Trophoblast cell (in vitro differentiated cells and primary cell): ENCODE data around the gene TNIK.

ENCODE experiments used
- DNase-seq, 2 donors: peaks; one replicate each; pipeline ENCODE4 v3.0.0-alpha.2; 2016
- H2AFZ ChIP-seq: 2 replicates; pipeline ENCODE4 v1.6.1; 2013; ENCODE audit warnings: low read length, moderate library complexity, mild to moderate bottlenecking; ENCODE audit not compliant: insufficient read depth, poor library complexity
- H2AK5ac ChIP-seq: 2 replicates; pipeline ENCODE4 v1.6.1; 2013; ENCODE audit warnings: mild to moderate bottlenecking, low read length
- H2BK120ac ChIP-seq: 2 replicates; pipeline ENCODE4 v1.6.1; 2013; ENCODE audit warnings: low read length, mild to moderate bottlenecking, moderate library complexity; ENCODE audit not compliant: insufficient read depth, poor library complexity
- H2BK12ac ChIP-seq: 2 replicates; pipeline ENCODE4 v1.6.1; 2013; ENCODE audit warnings: mild to moderate bottlenecking, low read length, moderate library complexity
- H2BK5ac ChIP-seq: 2 replicates; pipeline ENCODE4 v1.6.1; 2013; ENCODE audit warnings: low read length, low read depth, moderate library complexity, mild to moderate bottlenecking; ENCODE audit not compliant: poor library complexity
- H3K14ac ChIP-seq: 2 replicates; pipeline ENCODE4 v1.6.1; 2013; ENCODE audit warnings: mild to moderate bottlenecking, low read length
- H3K18ac ChIP-seq: 2 replicates; pipeline ENCODE4 v1.6.1; 2013; ENCODE audit warnings: mild to moderate bottlenecking, low read length
- H3K23ac ChIP-seq: 2 replicates; pipeline ENCODE4 v1.6.1; 2013; ENCODE audit warnings: low read length
- H3K27ac ChIP-seq: 2 replicates; pipeline ENCODE4 v1.5.1; 2013; ENCODE audit warnings: low read depth, mild to moderate bottlenecking, inconsistent platforms, low read length, moderate library complexity
- H3K27me3 ChIP-seq: 2 replicates; pipeline ENCODE4 v1.6.1; 2013; ENCODE audit warnings: inconsistent platforms, mild to moderate bottlenecking, low read length, moderate library complexity; ENCODE audit not compliant: insufficient read depth
- H3K36me3 ChIP-seq, 2 experiments: 1 replicate in 1 of 2; 2 replicates in 1 of 2; pipeline ENCODE4 v1.6.1; 2013; ENCODE audit warnings: low read length in 2 of 2, mild to moderate bottlenecking in 2 of 2, moderate library complexity in 1 of 2; ENCODE audit not compliant: insufficient read depth in 2 of 2, control insufficient read depth in 1 of 2
- H3K4ac ChIP-seq: 2 replicates; pipeline ENCODE4 v1.6.1; 2013; ENCODE audit warnings: low read depth, mild to moderate bottlenecking, low read length, moderate library complexity
- H3K4me1 ChIP-seq, 2 experiments: 1 replicate in 1 of 2; 2 replicates in 1 of 2; pipeline ENCODE4 v1.6.1; 2013; ENCODE audit warnings: low read length in 2 of 2, mild to moderate bottlenecking in 2 of 2, moderate library complexity in 1 of 2; ENCODE audit not compliant: insufficient read depth in 2 of 2, control insufficient read depth in 1 of 2
- H3K4me2 ChIP-seq: 2 replicates; pipeline ENCODE4 v1.6.1; 2013; ENCODE audit warnings: inconsistent platforms, mild to moderate bottlenecking, low read length, moderate library complexity
- H3K4me3 ChIP-seq: 2 replicates; pipeline ENCODE4 v1.5.1; 2013; ENCODE audit warnings: mild to moderate bottlenecking, low read depth, low read length, inconsistent platforms
- H3K79me1 ChIP-seq: one replicate; pipeline ENCODE4 v1.6.1; 2013; ENCODE audit warnings: low read length
- H3K79me2 ChIP-seq: 2 replicates; pipeline ENCODE4 v1.6.1; 2013; ENCODE audit warnings: low read length, mild to moderate bottlenecking; ENCODE audit not compliant: control insufficient read depth, insufficient read depth, poor library complexity
- H3K9ac ChIP-seq: 2 replicates; pipeline ENCODE4 v1.6.1; 2013; ENCODE audit warnings: mild to moderate bottlenecking, low read length
- H3K9me3 ChIP-seq: 2 replicates; pipeline ENCODE4 v1.6.1; 2013; ENCODE audit warnings: low read depth, mild to moderate bottlenecking, control low read depth, inconsistent platforms, low read length; ENCODE audit not compliant: insufficient read depth
- H4K12ac ChIP-seq: 2 replicates; pipeline ENCODE4 v1.6.1; 2013; ENCODE audit warnings: low read depth, mild to moderate bottlenecking, low read length, moderate library complexity
- H4K8ac ChIP-seq: 2 replicates; pipeline ENCODE4 v1.6.1; 2013; ENCODE audit warnings: low read depth, mild to moderate bottlenecking, low read length, moderate library complexity
- H4K91ac ChIP-seq: one replicate; pipeline ENCODE4 v1.6.1; 2013; ENCODE audit warnings: low read depth, mild to moderate bottlenecking, low read length, moderate library complexity
- WGBS: extraction: QIAGEN DNeasy Blood & Tissue Kit; methylation state at CpG from one replicate; pipeline ENCODE4 v1.1.7; 2013; ENCODE audit warnings: missing lambda C conversion rate; ENCODE audit not compliant: insufficient read length, insufficient coverage; ENCODE audit errors: extremely low coverage; 5-methylcytosine and 5-hydroxymethylcytosine counted together

TNIK gene

GRCh38 chr3:171057072-171057471 lies 403.1 kb downstream of the TNIK start:
- WGBS, result no CpG with 5 or more reads among the region's 1 CpG
- H3K36me3 ChIP-seq, result no peaks in the 10 kb centered on the region
- H2BK12ac ChIP-seq, result no peak overlapping the region
- no peak overlapping the region for H3K23ac ChIP-seq
- H3K4me1 ChIP-seq, result no peaks in the 10 kb centered on the region
- H4K12ac ChIP-seq, result no peak overlapping the region
- H3K27me3 ChIP-seq, result no peaks in the 10 kb centered on the region
- no peak overlapping the region for H2AFZ ChIP-seq
- H3K9ac ChIP-seq, result no peak overlapping the region
- H2AK5ac ChIP-seq, result no peak overlapping the region
- no peak overlapping the region for H3K18ac ChIP-seq
- H3K79me1 ChIP-seq, result no peaks in the 10 kb centered on the region
- no peaks in the 10 kb centered on the region for H3K9me3 ChIP-seq
- H3K4me3 ChIP-seq, result no peak overlapping the region
- H2BK5ac ChIP-seq, result no peak overlapping the region
- H3K79me2 ChIP-seq, result no peaks in the 10 kb centered on the region
- H3K4ac ChIP-seq, result no peak overlapping the region
- H4K8ac ChIP-seq, result no peak overlapping the region
- no peak overlapping the region for H2BK120ac ChIP-seq
- DNase-seq, result no peak
- H3K14ac ChIP-seq, result no peak overlapping the region
- H3K4me2 ChIP-seq, result no peak overlapping the region
- no peak overlapping the region for H3K27ac ChIP-seq
- no peak overlapping the region for H4K91ac ChIP-seq

DNA sequence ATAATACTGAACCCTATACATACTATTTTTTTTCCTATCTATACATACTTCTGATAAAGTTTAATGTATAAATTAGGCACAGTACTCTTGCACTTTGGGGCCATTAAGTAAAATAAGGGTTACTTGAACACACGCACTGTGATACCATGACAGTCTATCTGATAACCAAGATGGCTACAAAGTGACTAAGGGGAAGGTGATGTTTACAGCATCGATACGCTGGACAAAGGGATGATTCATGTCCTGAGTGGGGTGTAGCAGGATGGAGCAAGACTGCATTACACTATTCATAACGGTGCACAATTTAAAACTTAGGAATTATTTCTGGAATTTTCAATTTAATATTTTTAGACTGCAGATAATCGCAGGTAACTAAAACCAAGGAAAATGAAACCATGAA lies 403.7 kb downstream of the TNIK start:
- Histone ChIP-seq H3K27me3 (no peaks in the 10 kb centered on the region), H4K8ac (no peak overlapping the region), H3K9ac (no peak overlapping the region), H3K4ac (no peak overlapping the region), H2AK5ac (no peak overlapping the region), H3K4me1 (no peaks in the 10 kb centered on the region), H3K18ac (no peak overlapping the region), H3K36me3 (no peaks in the 10 kb centered on the region), H2BK120ac (no peak overlapping the region), H4K91ac (no peak overlapping the region), H2BK5ac (no peak overlapping the region), H3K27ac (no peak overlapping the region), H3K79me1 (no peaks in the 10 kb centered on the region), H4K12ac (no peak overlapping the region), H3K23ac (no peak overlapping the region), H3K14ac (no peak overlapping the region), H2BK12ac (no peak overlapping the region), H3K79me2 (no peaks in the 10 kb centered on the region), H2AFZ (no peak overlapping the region), H3K4me2 (no peak overlapping the region), H3K4me3 (no peak overlapping the region), H3K9me3 (no peaks in the 10 kb centered on the region)
- DNase-seq, result no peak
- no CpG with 5 or more reads among the region's 5 CpGs for WGBS

DNA sequence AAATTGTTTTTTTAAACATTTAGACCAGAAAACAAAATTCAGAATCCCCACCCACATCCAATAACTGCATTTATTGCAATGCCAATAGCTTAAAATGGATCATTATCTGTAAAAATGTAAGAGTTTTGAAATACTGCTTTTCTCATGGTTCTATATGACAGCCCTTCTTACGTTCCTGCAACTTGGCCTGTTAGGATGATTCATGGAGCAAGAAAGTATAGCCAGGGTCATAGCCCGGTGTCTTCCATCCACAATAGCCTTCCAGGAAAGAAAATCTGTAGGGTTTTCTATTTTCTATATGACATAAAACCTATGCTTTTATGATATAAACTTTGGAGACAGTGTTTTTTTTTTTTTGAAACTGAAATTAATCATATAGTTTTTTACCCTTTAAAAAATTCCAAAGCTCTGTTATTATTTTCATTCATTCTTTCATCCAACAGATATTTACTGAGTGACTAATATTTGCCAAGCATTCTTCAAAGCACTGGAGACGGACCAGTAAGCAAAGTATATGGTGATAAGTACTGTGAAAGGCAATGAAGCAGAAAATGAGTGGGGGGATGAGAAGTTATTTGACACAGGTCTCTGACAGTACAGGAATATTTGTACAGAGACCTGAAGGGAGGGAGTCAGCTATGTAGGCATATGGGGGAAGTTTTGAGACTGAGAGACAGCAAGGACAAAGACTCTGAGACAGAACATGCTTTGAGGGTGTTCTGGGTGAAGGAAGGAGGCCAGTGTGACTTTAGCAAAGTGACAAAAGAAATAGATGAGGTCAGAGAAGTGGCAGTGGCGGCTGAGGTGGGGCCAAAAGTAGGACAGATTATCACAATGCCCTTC lies 404.6 kb downstream of the TNIK start:
- Histone ChIP-seq H3K27ac (no peak overlapping the region), H4K12ac (no peak overlapping the region), H3K79me1 (no peaks in the 10 kb centered on the region), H3K36me3 (no peaks in the 10 kb centered on the region), H4K91ac (no peak overlapping the region), H3K4ac (no peak overlapping the region), H3K18ac (no peak overlapping the region), H3K14ac (no peak overlapping the region), H2BK120ac (no peak overlapping the region), H3K9me3 (no peaks in the 10 kb centered on the region), H3K4me2 (no peak overlapping the region), H4K8ac (no peak overlapping the region), H2AFZ (no peak overlapping the region), H3K23ac (no peak overlapping the region), H3K9ac (no peak overlapping the region), H2BK12ac (no peak overlapping the region), H3K4me1 (no peaks in the 10 kb centered on the region), H3K27me3 (no peaks in the 10 kb centered on the region), H3K79me2 (no peaks in the 10 kb centered on the region), H2BK5ac (no peak overlapping the region), H2AK5ac (no peak overlapping the region), H3K4me3 (no peak overlapping the region)
- WGBS, result no CpG with 5 or more reads among the region's 4 CpGs
- DNase-seq, result no peak

GRCh38 chr3:171054921-171055320 lies 405.3 kb downstream of the TNIK start:
- H3K27ac ChIP-seq, result no peak overlapping the region
- no peak overlapping the region for H3K4ac ChIP-seq
- no peak overlapping the region for H3K14ac ChIP-seq
- no peak for DNase-seq
- no peak overlapping the region for H2BK12ac ChIP-seq
- no peaks in the 10 kb centered on the region for H3K9me3 ChIP-seq
- no peak overlapping the region for H4K8ac ChIP-seq
- no peak overlapping the region for H3K23ac ChIP-seq
- no peaks in the 10 kb centered on the region for H3K79me1 ChIP-seq
- H3K9ac ChIP-seq, result no peak overlapping the region
- H3K18ac ChIP-seq, result no peak overlapping the region
- no peak overlapping the region for H2AFZ ChIP-seq
- H3K79me2 ChIP-seq, result no peaks in the 10 kb centered on the region
- H3K36me3 ChIP-seq, result no peaks in the 10 kb centered on the region
- H3K4me1 ChIP-seq, result no peaks in the 10 kb centered on the region
- no peaks in the 10 kb centered on the region for H3K27me3 ChIP-seq
- H2AK5ac ChIP-seq, result no peak overlapping the region
- no peak overlapping the region for H3K4me3 ChIP-seq
- no peak overlapping the region for H4K91ac ChIP-seq
- H2BK120ac ChIP-seq, result no peak overlapping the region
- H2BK5ac ChIP-seq, result no peak overlapping the region
- H4K12ac ChIP-seq, result no peak overlapping the region
- H3K4me2 ChIP-seq, result no peak overlapping the region
